Stomach smooth muscle (tissue), 2 donors: ENCODE measurements around the gene STPG3.
"Not testable (repeated sequence)": the region's sequence is repeated elsewhere in the genome, so short reads cannot be mapped to it uniquely, and the experiment has no call there.

Source experiments
- H3K27ac ChIP-seq: one replicate; pipeline ENCODE4 v1.7.0; 2013; ENCODE audit warnings: mild to moderate bottlenecking, low read length, inconsistent platforms
- H3K27me3 ChIP-seq, 2 donors: one replicate each; pipeline ENCODE4 v1.7.0; 2013; ENCODE audit warnings: low read length in 2 of 2; ENCODE audit not compliant: insufficient read depth in 2 of 2, control insufficient read depth in 1 of 2
- H3K36me3 ChIP-seq, 2 donors: one replicate each; pipeline ENCODE4 v1.7.0; 2013; ENCODE audit warnings: low read length in 2 of 2; ENCODE audit not compliant: control insufficient read depth in 2 of 2, insufficient read depth in 2 of 2
- H3K4me1 ChIP-seq: one replicate; pipeline ENCODE4 v1.7.0; 2013; ENCODE audit warnings: low read length; ENCODE audit not compliant: control insufficient read depth, insufficient read depth
- H3K4me3 ChIP-seq, 2 donors: one replicate each; pipeline ENCODE4 v1.7.0; 2013; ENCODE audit warnings: low read length in 2 of 2
- H3K9ac ChIP-seq, 2 donors: one replicate each; pipeline ENCODE4 v1.7.0; 2013; ENCODE audit warnings: low read length in 2 of 2, mild to moderate bottlenecking in 1 of 2
- H3K9me3 ChIP-seq, 2 donors: one replicate each; pipeline ENCODE4 v1.7.0; 2013; ENCODE audit warnings: low read length in 2 of 2; ENCODE audit not compliant: control insufficient read depth in 2 of 2
- donor health status: healthy.
- donor health status: Pancreatic carcinoma.

STPG3 gene

DNA sequence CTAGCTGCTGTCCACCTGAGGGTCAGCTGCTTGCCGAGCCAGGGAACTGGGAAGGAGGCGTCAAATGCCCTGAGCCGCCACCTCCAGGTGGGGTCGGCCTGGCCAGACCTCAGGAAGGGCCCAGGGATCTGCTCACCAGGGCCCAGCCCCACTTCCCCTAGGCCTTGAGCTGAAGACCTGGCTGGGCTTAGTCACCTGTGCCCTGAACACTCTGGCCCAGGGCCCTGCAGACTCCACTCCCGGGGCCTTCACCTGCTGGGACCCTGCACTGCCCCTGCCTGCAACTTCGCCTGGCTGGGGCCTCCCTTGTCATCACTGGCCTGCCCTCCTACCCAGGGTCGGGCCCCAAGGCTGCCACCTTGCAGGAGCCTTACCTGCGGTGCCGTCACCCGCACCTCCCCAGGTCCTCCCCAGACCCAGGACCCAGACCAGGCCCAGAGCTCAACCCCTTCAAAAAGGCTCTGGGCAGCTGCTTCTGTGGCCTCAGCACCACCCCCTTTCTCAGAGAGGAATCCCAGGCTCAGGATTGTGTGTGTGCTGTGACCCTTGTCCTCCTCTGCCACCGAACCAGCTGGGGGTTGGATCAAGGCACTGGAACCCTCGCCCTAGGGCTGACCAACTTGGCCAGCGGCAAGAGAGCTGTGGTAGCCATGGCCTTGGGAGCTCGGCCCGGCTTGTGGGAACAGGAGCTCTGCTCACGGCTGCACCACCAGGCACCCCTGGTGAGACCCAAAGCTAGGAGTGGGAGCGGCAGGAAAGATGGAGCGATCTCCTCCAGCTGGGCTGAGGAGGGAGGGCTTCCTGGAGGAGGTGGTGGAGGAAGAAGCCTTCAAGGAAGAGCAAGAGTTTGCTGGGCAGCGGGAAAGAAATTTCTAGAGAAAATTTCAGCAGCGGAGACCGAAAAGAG is 2.9 kb downstream of the STPG3 start:
- peaks cover 0 to 6% of the 10 kb centered on the region in 2 donors for H3K36me3 ChIP-seq
- H3K27ac ChIP-seq: no peak overlapping the region
- H3K9ac ChIP-seq: peak overlapping the region; percentile 66 to 72
- no peaks in the 10 kb centered on the region for H3K9me3 ChIP-seq
- H3K27me3 ChIP-seq: peaks cover 0 to 4% of the 10 kb centered on the region in 2 donors
- peaks cover 27% of the 10 kb centered on the region for H3K4me1 ChIP-seq
- peak overlapping the region; percentile 83 to 91 for H3K4me3 ChIP-seq

DNA sequence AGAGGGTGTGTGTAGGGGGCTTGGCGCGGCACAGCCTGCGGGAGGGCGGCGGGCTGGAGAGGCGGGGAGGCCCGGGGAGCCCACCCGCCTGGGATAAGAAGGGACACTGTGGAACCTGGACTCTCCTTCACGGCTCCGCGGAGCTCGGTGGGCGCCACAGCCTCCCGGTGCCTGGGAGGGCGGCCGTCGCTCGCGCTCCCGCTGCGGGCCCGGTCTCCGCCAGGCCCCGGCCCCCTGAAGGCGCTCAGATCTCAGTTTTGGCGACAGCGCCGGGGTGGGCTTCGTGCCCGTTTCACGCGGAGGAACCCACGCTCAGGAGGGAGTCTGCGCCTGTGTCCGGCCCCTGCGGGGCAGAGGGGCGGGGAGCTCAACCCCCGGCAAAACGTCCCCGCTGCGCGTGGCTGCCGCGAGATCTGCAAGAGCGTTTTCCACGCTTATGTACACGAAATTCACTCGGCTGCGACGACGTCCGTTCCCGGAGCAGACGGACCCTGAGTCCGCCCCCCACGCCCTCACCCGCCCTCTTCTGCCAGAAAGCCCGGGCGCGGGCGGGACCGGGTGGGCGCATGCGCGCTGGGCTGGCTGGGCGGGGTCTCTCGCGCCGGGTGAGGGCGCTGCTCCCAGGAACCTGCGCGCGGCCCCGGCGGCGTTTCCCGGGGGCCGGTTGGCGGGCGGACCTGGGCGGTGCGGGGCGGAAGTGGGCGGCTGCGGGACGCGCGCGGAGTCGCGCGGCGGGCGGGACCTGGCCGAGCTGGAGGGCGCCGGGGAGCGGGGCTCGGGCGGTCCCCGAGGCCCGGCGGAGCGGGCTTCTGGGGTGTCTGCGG is 3.8 kb downstream of the STPG3 start, which contains the start of gene NELFB:
TSS of gene NELFB (plus strand) at position 704 of the 824 bp plus-strand sequence.
- H3K27ac ChIP-seq: peak within 1 kb of the TSS; percentile 18
- no peaks in the 10 kb centered on the region for H3K9me3 ChIP-seq
- peaks cover 27% of the 10 kb centered on the region for H3K4me1 ChIP-seq
- H3K36me3 ChIP-seq: peaks cover 3 to 10% of the 10 kb centered on the region in 2 donors
- H3K9ac ChIP-seq: peak within 1 kb of the TSS; percentile 69 to 72
- H3K4me3 ChIP-seq: peak within 1 kb of the TSS; percentile 91 to 93
- H3K27me3 ChIP-seq: peaks cover 0 to 4% of the 10 kb centered on the region in 2 donors

- H3K27ac ChIP-seq: peak overlapping the region; percentile 18
- peak overlapping the region; percentile 91 to 93 for H3K4me3 ChIP-seq
- H3K9ac ChIP-seq: peak overlapping the region; percentile 68 to 69
- H3K9me3 ChIP-seq: no peaks in the 10 kb centered on the region
- peaks cover 27% of the 10 kb centered on the region for H3K4me1 ChIP-seq
- peaks cover 0 to 2% of the 10 kb centered on the region in 2 donors for H3K27me3 ChIP-seq
- H3K36me3 ChIP-seq: peaks cover 3 to 10% of the 10 kb centered on the region in 2 donors
These were observed 4.5 kb downstream of the STPG3 start for GRCh38 chr9:137255448-137256114.

GRCh38 chr9:137256362-137256761 is 5.3 kb downstream of the STPG3 start:
- Histone ChIP-seq H3K27ac (no peak overlapping the region), H3K4me1 (peaks cover 27% of the 10 kb centered on the region), H3K9ac (peak overlapping the region in 1 of 2 donors; percentile 68)

DNA sequence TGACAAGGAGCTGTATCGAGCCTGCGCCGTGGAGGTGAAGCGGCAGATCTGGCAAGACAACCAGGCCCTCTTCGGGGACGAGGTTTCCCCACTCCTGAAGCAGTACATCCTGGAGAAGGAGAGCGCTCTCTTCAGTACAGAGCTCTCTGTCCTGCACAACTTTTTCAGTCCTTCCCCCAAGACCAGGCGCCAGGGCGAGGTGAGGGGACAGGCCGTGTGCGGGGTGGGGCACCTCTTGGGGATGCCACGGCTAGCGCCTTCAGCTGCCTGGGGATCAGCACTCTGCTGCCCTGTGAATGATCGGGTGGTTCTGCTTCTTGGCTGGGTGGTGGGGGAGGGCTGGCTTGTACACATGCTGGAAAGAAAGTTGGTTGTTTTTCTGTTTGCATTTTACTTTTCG is 5.8 kb downstream of the STPG3 start:
- Histone ChIP-seq H3K4me1 (peaks cover 27% of the 10 kb centered on the region), H3K27ac (no peak overlapping the region), H3K9me3 (no peaks in the 10 kb centered on the region), H3K27me3 (no peaks in the 10 kb centered on the region), H3K4me3 (no peak overlapping the region), H3K9ac (no peak overlapping the region), H3K36me3 (peaks cover 3 to 10% of the 10 kb centered on the region in 2 donors)

More at GRCh38 chr9:137256362-137256761, 5.3 kb downstream of the STPG3 start:
- peaks cover 3 to 10% of the 10 kb centered on the region in 2 donors for H3K36me3 ChIP-seq
- no peaks in the 10 kb centered on the region for H3K27me3 ChIP-seq
- no peaks in the 10 kb centered on the region for H3K9me3 ChIP-seq
- peak overlapping the region; percentile 91 to 93 for H3K4me3 ChIP-seq

DNA sequence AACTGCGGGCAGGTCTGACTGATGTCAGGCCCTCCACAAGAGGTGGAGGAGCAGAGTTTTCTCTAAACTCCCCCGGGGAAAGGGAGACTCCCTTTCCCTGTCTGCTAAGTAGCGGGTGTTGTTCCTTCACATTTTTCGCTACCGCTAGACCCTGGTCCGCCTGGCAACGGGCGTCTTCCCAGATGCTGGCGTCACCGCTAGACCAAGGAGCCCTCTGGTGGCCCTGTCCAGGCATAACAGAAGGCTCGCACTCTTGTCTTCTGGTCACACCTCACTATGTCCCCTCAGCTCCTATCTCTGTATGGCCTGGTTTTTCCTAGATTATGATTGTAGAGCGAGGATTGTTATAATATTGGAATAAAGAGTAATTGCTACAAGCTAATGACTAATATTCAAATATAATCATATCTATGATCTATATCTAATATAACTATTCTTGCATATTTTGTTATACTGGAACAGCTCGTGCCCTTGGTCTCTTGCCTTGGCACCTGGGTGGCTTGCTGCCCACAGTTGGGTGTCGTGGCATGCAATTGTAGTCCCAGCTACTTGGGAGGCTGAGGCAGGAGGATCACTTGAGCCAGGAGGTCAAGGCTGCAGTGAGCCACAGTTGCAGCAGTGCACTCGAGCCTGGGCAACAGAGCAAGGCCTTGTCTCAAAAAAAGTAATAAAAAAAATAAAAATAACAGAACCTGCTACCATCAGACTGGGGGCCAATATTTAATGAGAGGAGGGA is 11.3 kb downstream of the STPG3 start:
- not testable (repeated sequence) for H3K4me3 ChIP-seq, H3K27ac ChIP-seq, H3K9ac ChIP-seq, H3K9me3 ChIP-seq, H3K4me1 ChIP-seq, H3K27me3 ChIP-seq
- peaks cover 24 to 30% of the 10 kb centered on the region in 2 donors for H3K36me3 ChIP-seq

- Histone ChIP-seq H3K4me3 (no peak overlapping the region), H3K4me1 (no peaks in the 10 kb centered on the region), H3K9me3 (no peaks in the 10 kb centered on the region), H3K36me3 (peaks cover 24 to 32% of the 10 kb centered on the region in 2 donors), H3K27me3 (no peaks in the 10 kb centered on the region), H3K9ac (no peak overlapping the region), H3K27ac (no peak overlapping the region)
These were observed 11.8 kb downstream of the STPG3 start for GRCh38 chr9:137262909-137263285.

GRCh38 chr9:137263506-137263905 is 12.4 kb downstream of the STPG3 start:
- no peak overlapping the region for H3K4me3 ChIP-seq
- no peaks in the 10 kb centered on the region for H3K9me3 ChIP-seq
- peaks cover 24 to 32% of the 10 kb centered on the region in 2 donors for H3K36me3 ChIP-seq
- H3K27ac ChIP-seq: no peak overlapping the region
- no peak overlapping the region for H3K9ac ChIP-seq
- H3K27me3 ChIP-seq: no peaks in the 10 kb centered on the region
- H3K4me1 ChIP-seq: peaks cover 2% of the 10 kb centered on the region

- Histone ChIP-seq H3K36me3 (peaks cover 23 to 33% of the 10 kb centered on the region in 2 donors), H3K27me3 (no peaks in the 10 kb centered on the region), H3K9me3 (no peaks in the 10 kb centered on the region), H3K27ac (no peak overlapping the region), H3K9ac (no peak overlapping the region), H3K4me3 (no peak overlapping the region), H3K4me1 (peaks cover 8% of the 10 kb centered on the region)
These were observed 13.0 kb downstream of the STPG3 start for GRCh38 chr9:137264067-137264466.
